Spleen (tissue), 13 donors: ENCODE measurements around the gene SYCN. TPM values are rescaled to one million over a fixed set of nuclear protein-coding genes. Genes with fewer than 3 reads are reported as not detected.

ENCODE experiments used
- DNase-seq: peaks from one replicate; pipeline ENCODE4 v3.0.0-alpha.2; 2020
- H3K27ac ChIP-seq, 8 donors: fragments of 200-600 bp; sonication (generic) in 7 of 8; 1 replicate in 4 of 8; 2 replicates in 4 of 8; pipeline versions ENCODE4 v1.5.0 to v1.8.0; 2016 to 2021; ENCODE audit warnings: inconsistent platforms in 4 of 8, mild to moderate bottlenecking in 4 of 8, moderate library complexity in 1 of 8
- H3K27me3 ChIP-seq, 7 donors: fragments of 200-600 bp; sonication (generic) in 6 of 7; replicated peaks in 1 of 7; 1 replicate in 4 of 7; 2 replicates in 3 of 7; pipeline versions ENCODE4 v1.5.0 to v1.8.0; 2016 to 2021; ENCODE audit warnings: inconsistent platforms in 3 of 7, mild to moderate bottlenecking in 1 of 7
- H3K36me3 ChIP-seq, 6 donors: fragments of 200-600 bp; sonication (generic) in 5 of 6; 1 replicate in 4 of 6; 2 replicates in 2 of 6; pipeline versions ENCODE4 v1.5.0 to v1.8.0; 2016 to 2021; ENCODE audit warnings: inconsistent platforms in 2 of 6
- H3K4me1 ChIP-seq, 6 donors: fragments of 200-600 bp; sonication (generic) in 5 of 6; 1 replicate in 3 of 6; 2 replicates in 3 of 6; pipeline versions ENCODE4 v1.5.0 to v1.8.0; 2016 to 2021; ENCODE audit warnings: inconsistent platforms in 3 of 6
- H3K4me3 ChIP-seq, 8 donors: fragments of 200-600 bp; sonication (generic) in 7 of 8; 1 replicate in 4 of 8; 2 replicates in 4 of 8; pipeline versions ENCODE4 v1.5.0 to v1.8.0; 2016 to 2021; ENCODE audit warnings: inconsistent platforms in 4 of 8, mild to moderate bottlenecking in 4 of 8, moderate library complexity in 2 of 8
- H3K9me3 ChIP-seq, 8 donors: fragments of 200-600 bp; sonication (generic) in 7 of 8; 1 replicate in 4 of 8; 2 replicates in 4 of 8; pipeline versions ENCODE4 v1.5.0 to v1.8.0; 2016 to 2021; ENCODE audit warnings: inconsistent platforms in 4 of 8
- POLR2A ChIP-seq, 3 donors: fragments of 450-650 bp; IDR thresholded peaks; one replicate each; pipeline ENCODE4 v1.5.1; 2017; ENCODE audit warnings: antibody characterized with exemption in 3 of 3, mild to moderate bottlenecking in 1 of 3
- POLR2AphosphoS5 ChIP-seq, 3 donors: sonication (generic); formaldehyde crosslinking; IDR thresholded peaks; one replicate each; pipeline ENCODE4 v1.5.1; 2017; ENCODE audit warnings: antibody characterized with exemption in 3 of 3
- WGBS, 5 donors: extraction: QIAGEN DNeasy Blood & Tissue Kit in 3 of 5; methylation state at CpG; one replicate each; pipeline versions ENCODE4 v1.1.5 to v1.1.7; 2013 to 2018; 5-methylcytosine and 5-hydroxymethylcytosine counted together
- intact Hi-C: fragments of 100-400 bp; cut with DNase I; formaldehyde crosslinking; loops from one replicate; pipeline ENCODE4 v1.15.0; 2023; ENCODE audit warnings: low total_unique reads
- long read RNA-seq, 2 donors: transcript quantifications; one replicate each; lab custom pipeline, GENCODE V29; 2026
- polyA plus RNA-seq, 3 donors: library from polyadenylated mRNA; stranded (reverse); fragments of 200-250 nt; gene quantifications; one replicate each; pipeline ENCODE4 v1.2.1, GENCODE V29; 2013
- total RNA-seq, 7 donors: library from RNA; depleted of rRNA in 3 of 7; stranded (reverse); fragments of >200 nt in 3 of 7; fragmentation: NEBNext Ultra II Directional in 4 of 7; extraction: Animal tissue kit (Norgen Biotek cat#: 25700) in 4 of 7; gene quantifications; one replicate each; pipeline versions ENCODE4 v1.1.0 to v1.2.1, GENCODE V29; 2016 to 2021
- TF ChIP-seq, protein P1 (sequence below), 11 experiments: fragments of 200-600 bp in 7 of 11; fragments of 450-650 bp in 4 of 11; sonication (generic) in 4 of 11; IDR thresholded peaks in 8 of 11; conservative IDR thresholded peaks in 3 of 11; 1 replicate in 7 of 11; 2 replicates in 4 of 11; pipeline versions ENCODE4 v1.4.0 to v1.8.0; 2016 to 2021; ENCODE audit warnings: antibody characterized with exemption in 11 of 11, inconsistent platforms in 4 of 11, mild to moderate bottlenecking in 1 of 11
- donor health status: healthy with polysubstance abuse.
- donor health status: DM: no; HTN: no; CAD: no; lungs with moderate emphysema.
- donor health status: DM: no; HTN: no; CAD: no.
- donor health status: Bipolar disorder and iron deficiency.
- donor health status: healthy.
- donor health status: DM: no; HTN: no; CAD: no.
- donor health status: DM: yes; HTN: yes; CAD: no.

SYCN gene
- total RNA-seq (not detected), polyA plus RNA-seq (not detected)
- long read RNA-seq, donor 1: 0 reads
- long read RNA-seq, donor 2, transcript SYCN-201 (2 exons, 573 nt): major isoform, 261 of 261 reads
- long read RNA-seq, donor 2, partial matches to known transcripts: 0 of 261 reads
- long read RNA-seq, donor 2, other reads (novel, unspliced or antisense): 0 of 261 reads

- TF ChIP-seq POLR2A (IDR thresholded peaks at IDR 0.05): no peak
- no peak for TF ChIP-seq POLR2AphosphoS5 (IDR thresholded peaks at IDR 0.05)
- TF ChIP-seq, protein P1, sequence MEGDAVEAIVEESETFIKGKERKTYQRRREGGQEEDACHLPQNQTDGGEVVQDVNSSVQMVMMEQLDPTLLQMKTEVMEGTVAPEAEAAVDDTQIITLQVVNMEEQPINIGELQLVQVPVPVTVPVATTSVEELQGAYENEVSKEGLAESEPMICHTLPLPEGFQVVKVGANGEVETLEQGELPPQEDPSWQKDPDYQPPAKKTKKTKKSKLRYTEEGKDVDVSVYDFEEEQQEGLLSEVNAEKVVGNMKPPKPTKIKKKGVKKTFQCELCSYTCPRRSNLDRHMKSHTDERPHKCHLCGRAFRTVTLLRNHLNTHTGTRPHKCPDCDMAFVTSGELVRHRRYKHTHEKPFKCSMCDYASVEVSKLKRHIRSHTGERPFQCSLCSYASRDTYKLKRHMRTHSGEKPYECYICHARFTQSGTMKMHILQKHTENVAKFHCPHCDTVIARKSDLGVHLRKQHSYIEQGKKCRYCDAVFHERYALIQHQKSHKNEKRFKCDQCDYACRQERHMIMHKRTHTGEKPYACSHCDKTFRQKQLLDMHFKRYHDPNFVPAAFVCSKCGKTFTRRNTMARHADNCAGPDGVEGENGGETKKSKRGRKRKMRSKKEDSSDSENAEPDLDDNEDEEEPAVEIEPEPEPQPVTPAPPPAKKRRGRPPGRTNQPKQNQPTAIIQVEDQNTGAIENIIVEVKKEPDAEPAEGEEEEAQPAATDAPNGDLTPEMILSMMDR (IDR thresholded peaks at IDR 0.05 in 8 of 11, conservative IDR thresholded peaks at IDR 0.05 in 3 of 11): no peak
- H3K36me3 ChIP-seq: no peaks in the 10 kb centered on the region
- no peak for DNase-seq
- H3K9me3 ChIP-seq: no peaks in the 10 kb centered on the region
- H3K27ac ChIP-seq: no peak within 1 kb of the TSS
- H3K4me3 ChIP-seq: no peak within 1 kb of the TSS
- H3K4me1 ChIP-seq: peaks cover 0 to 5% (median 0%) of the 10 kb centered on the region in 6 donors
- WGBS, 5 donors: 23 to 32% (median 26%) methylated on average over 36 to 57 of the region's 57 CpGs
- intact Hi-C loops: no loop called here
- H3K27me3 ChIP-seq: peaks cover 0 to 71% (median 40%) of the 10 kb centered on the region in 7 donors
Observed at GRCh38 chr19:39203372-39204341, at the start of gene SYCN. Gene SYCN (minus strand): TSS chr19:39204263. CDS start chr19:39204254, 9 bp downstream.

GRCh38 chr19:39253374-39254149 lies 49.5 kb upstream of the SYCN start:
- Histone ChIP-seq H3K36me3 (no peaks in the 10 kb centered on the region), H3K27me3 (peaks cover 0 to 46% (median 5%) of the 10 kb centered on the region in 7 donors), H3K27ac (no peak overlapping the region), H3K4me1 (no peaks in the 10 kb centered on the region), H3K4me3 (no peak overlapping the region), H3K9me3 (no peaks in the 10 kb centered on the region)
- TF ChIP-seq POLR2A (IDR thresholded peaks at IDR 0.05) (no peak), POLR2AphosphoS5 (IDR thresholded peaks at IDR 0.05) (no peak)
- TF ChIP-seq, protein P1 (IDR thresholded peaks at IDR 0.05 in 8 of 11, conservative IDR thresholded peaks at IDR 0.05 in 3 of 11): no peak
- intact Hi-C loops: no loop called here
- WGBS, 5 donors: 74 to 87% (median 84%) methylated on average over 8 of the region's 8 CpGs
- DNase-seq: no peak

DNA sequence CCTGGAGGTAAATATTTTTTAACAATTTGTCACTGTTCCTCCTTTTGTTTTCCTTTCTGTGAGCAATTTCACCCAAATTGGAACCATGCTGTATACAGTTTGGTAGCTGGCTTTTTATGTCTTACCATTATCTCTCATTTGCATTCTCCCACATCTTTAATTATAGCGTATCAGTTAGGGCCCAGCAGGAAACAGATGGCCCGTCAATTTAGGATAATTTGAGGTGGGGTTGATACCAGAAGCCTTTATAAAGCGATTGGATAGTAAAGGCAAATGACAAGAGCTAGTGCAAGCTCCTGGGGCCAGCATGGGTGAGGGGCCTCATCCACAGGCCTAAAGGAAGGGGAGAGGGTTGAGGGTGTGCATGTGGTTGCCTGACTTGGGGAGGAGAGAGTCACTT lies 48.4 kb upstream of the SYCN start:
- Histone ChIP-seq H3K27me3 (peaks cover 0 to 57% (median 16%) of the 10 kb centered on the region in 7 donors), H3K4me3 (no peak overlapping the region), H3K9me3 (no peaks in the 10 kb centered on the region), H3K4me1 (peaks cover 0 to 9% (median 6%) of the 10 kb centered on the region in 6 donors), H3K36me3 (no peaks in the 10 kb centered on the region), H3K27ac (no peak overlapping the region)
- TF ChIP-seq POLR2AphosphoS5 (IDR thresholded peaks at IDR 0.05) (no peak), POLR2A (IDR thresholded peaks at IDR 0.05) (no peak)
- TF ChIP-seq, protein P1 (IDR thresholded peaks at IDR 0.05 in 8 of 11, conservative IDR thresholded peaks at IDR 0.05 in 3 of 11): no peak
- no peak for DNase-seq
- WGBS, 5 donors: 19 to 33% (median 26%) methylated on average over 3 of the region's 3 CpGs
- intact Hi-C loops: no loop called here
